HepG2 (cell line): ENCODE data around the gene PDE4D. TPM values are rescaled to one million over a fixed set of nuclear protein-coding genes. Genes with fewer than 3 reads are reported as not detected.
"Not testable (repeated sequence)": the region's sequence is repeated elsewhere in the genome, so short reads cannot be mapped to it uniquely, and the experiment has no call there.

ENCODE experiments used
- ATAC-seq: fragments of 200-7000 bp; cut with Tn5 transposase; 3 replicates; pipeline ENCODE4 v1.9.1; 2020; ENCODE audit warnings: mild to moderate bottlenecking, moderate library complexity
- BruUV-seq: library from RNA; stranded (reverse); fragments of 400-500 nt; replicated peaks from 2 replicates; lab custom pipeline; 2021; lab: Mats Ljungman, UMichigan
- CTCF ChIA-PET: fragments of 300-600 bp; formaldehyde crosslinking; extraction: SDS; loops from one replicate; lab custom pipeline; 2021; ENCODE audit warnings: low total read pairs, inconsistent platforms, low intra/inter-chr PET ratio; lab: Yijun Ruan, JAX
- POLR2A ChIA-PET: fragments of 350-600 bp; sonication (Branson Sonifier 250); formaldehyde crosslinking; loops from one replicate; lab custom pipeline; 2020; ENCODE audit warnings: antibody characterized with exemption, inconsistent platforms; lab: Yijun Ruan, JAX
- DNase-seq: peaks from one replicate; pipeline ENCODE4 v3.0.0-alpha.2; 2015; ENCODE audit warnings: low spot score
- FAIRE-seq: peaks from 3 replicates; lab custom pipeline; 2011; peaks lifted over from hg19 to GRCh38; lab: Jason Lieb, UNC
- H2AFZ ChIP-seq: one replicate; pipeline ENCODE4 v1.6.1; 2011; ENCODE audit warnings: low read length, inconsistent platforms
- H3K27ac ChIP-seq: fragments of 300-600 bp; 3 replicates; pipeline ENCODE4 v1.8.0; 2011; ENCODE audit warnings: mixed run types, mild to moderate bottlenecking, mixed read lengths, low read length, inconsistent platforms; ENCODE audit not compliant: insufficient read depth; ENCODE audit errors: extremely low read length
- H3K27me3 ChIP-seq, 2 experiments: fragments of 200-600 bp in 1 of 2; 2 replicates in 1 of 2; 3 replicates in 1 of 2; pipeline versions ENCODE4 v1.6.0 to v1.8.0; 2011; ENCODE audit warnings: low read length in 2 of 2, mild to moderate bottlenecking in 2 of 2, moderate library complexity in 2 of 2, inconsistent platforms in 1 of 2; ENCODE audit not compliant: insufficient read depth in 2 of 2, control insufficient read depth in 1 of 2
- H3K36me3 ChIP-seq, 2 experiments: fragments of 200-600 bp in 1 of 2; replicated peaks in 1 of 2; 2 replicates in 1 of 2; 3 replicates in 1 of 2; pipeline versions ENCODE4 v1.5.1 to v1.8.0; 2011; ENCODE audit warnings: low read length in 2 of 2, inconsistent platforms in 1 of 2; ENCODE audit not compliant: insufficient read depth in 2 of 2, control insufficient read depth in 1 of 2
- H3K4me1 ChIP-seq: 2 replicates; pipeline ENCODE4 v1.5.1; 2012; ENCODE audit warnings: low read length, inconsistent platforms; ENCODE audit not compliant: insufficient read depth
- H3K4me2 ChIP-seq: 2 replicates; pipeline ENCODE4 v1.6.0; 2011; ENCODE audit warnings: low read depth, low read length, inconsistent platforms
- H3K4me3 ChIP-seq, 3 experiments: fragments of 200-600 bp in 1 of 3; sonication (generic), shearing (Covaris generic) in 1 of 3; replicated peaks in 1 of 3; 2 replicates each; pipeline ENCODE4 v1.5.1; 2011 to 2016; ENCODE audit warnings: low read length in 3 of 3, inconsistent platforms in 2 of 3, low read depth in 2 of 3, mild to moderate bottlenecking in 2 of 3, control low read depth in 1 of 3, mixed read lengths in 1 of 3; ENCODE audit not compliant: insufficient read depth in 1 of 3
- H3K79me2 ChIP-seq: one replicate; pipeline ENCODE4 v1.6.1; 2011; ENCODE audit warnings: low read length, inconsistent platforms; ENCODE audit not compliant: insufficient read depth
- H3K9ac ChIP-seq: 2 replicates; pipeline ENCODE4 v1.6.0; 2011; ENCODE audit warnings: mild to moderate bottlenecking, low read depth, low read length, inconsistent platforms; ENCODE audit not compliant: insufficient read depth
- H3K9me3 ChIP-seq: 2 replicates; pipeline ENCODE4 v1.5.1; 2012; ENCODE audit warnings: mild to moderate bottlenecking, low read length
- H4K20me1 ChIP-seq: 2 replicates; pipeline ENCODE4 v1.6.0; 2011; ENCODE audit warnings: inconsistent platforms, mild to moderate bottlenecking, low read length, moderate library complexity; ENCODE audit not compliant: insufficient read depth
- HNF4A ChIP-seq: sonication (generic); formaldehyde crosslinking; IDR thresholded peaks from 2 replicates; pipeline ENCODE4 v1.4.0; 2020; ENCODE audit warnings: missing genetic modification reagents
- PITX1 ChIP-seq: sonication (generic); formaldehyde crosslinking; IDR thresholded peaks from 2 replicates; pipeline ENCODE4 v1.5.1; 2020; ENCODE audit warnings: mild to moderate bottlenecking, missing genetic modification reagents
- SALL1 ChIP-seq: sonication (generic); formaldehyde crosslinking; IDR thresholded peaks from 2 replicates; pipeline ENCODE4 v1.8.0; 2022; ENCODE audit warnings: mild to moderate bottlenecking, missing genetic modification reagents
- TCF7 ChIP-seq: sonication (generic); IDR thresholded peaks from 2 replicates; pipeline ENCODE4 v1.6.1; 2016; ENCODE audit warnings: antibody characterized with exemption, low read depth
- ZFP36L1 ChIP-seq: sonication (generic); formaldehyde crosslinking; IDR thresholded peaks from 2 replicates; pipeline ENCODE4 v1.8.0; 2022; ENCODE audit warnings: mild to moderate bottlenecking, missing genetic modification reagents, moderate library complexity
- ZNF10 ChIP-seq: sonication (generic); formaldehyde crosslinking; IDR thresholded peaks from 2 replicates; pipeline ENCODE4 v1.4.0; 2020; ENCODE audit warnings: mild to moderate bottlenecking, low read depth, missing genetic modification reagents, borderline replicate concordance
- ZNF34 ChIP-seq: sonication (generic); formaldehyde crosslinking; IDR thresholded peaks from 2 replicates; pipeline ENCODE4 v1.4.0; 2020; ENCODE audit warnings: mild to moderate bottlenecking, missing genetic modification reagents, borderline replicate concordance
- ZNF441 ChIP-seq: sonication (generic); formaldehyde crosslinking; IDR thresholded peaks from 2 replicates; pipeline ENCODE4 v1.7.0; 2021; ENCODE audit warnings: missing genetic modification reagents, borderline replicate concordance
- ZSCAN12 ChIP-seq: sonication (generic); formaldehyde crosslinking; IDR thresholded peaks from 2 replicates; pipeline ENCODE4 v1.9.0; 2021; ENCODE audit warnings: mild to moderate bottlenecking, missing genetic modification reagents
- WGBS: methylation state at CpG from one replicate; pipeline ENCODE4 v1.1.6; 2017; ENCODE audit warnings: low lambda C conversion rate; 5-methylcytosine and 5-hydroxymethylcytosine counted together
- in situ Hi-C: cut with HindIII; loops from 2 replicates; pipeline ENCODE4 v1.10.0; 2017; ENCODE audit warnings: low pct_unique_long_range_greater_than_20kb; ENCODE audit not compliant: extremely low pct_ligation_motif_present
- intact Hi-C: fragments of 100-400 bp; cut with micrococcal nuclease; formaldehyde crosslinking; loops from one replicate; pipeline ENCODE4 v1.10.0; 2022; ENCODE audit not compliant: unreplicated experiment
- polyA plus RNA-seq, 8 experiments: library from polyadenylated mRNA; depleted of rRNA in 3 of 8; stranded (reverse) in 7 of 8; unstranded in 1 of 8; fragments of >200 nt; fragmentation: Illumina TruSeq in 4 of 8; extraction: Trizol in 4 of 8; gene quantifications; 2 replicates each; pipeline versions ENCODE4 v1.2.1 to v1.2.3, GENCODE V29; 2011 to 2016; ENCODE audit warnings: low read depth in 4 of 8, missing spikeins in 1 of 8, mixed read lengths in 1 of 8; ENCODE audit not compliant: insufficient read depth in 1 of 8
- total RNA-seq, 5 experiments: library from RNA; depleted of rRNA; stranded (reverse); fragments of >200 nt; fragmentation: Illumina TruSeq; extraction: Trizol; gene quantifications; 2 replicates each; pipeline ENCODE4 v1.2.3, GENCODE V29; 2016; ENCODE audit warnings: low read depth in 1 of 5
- TF ChIP-seq, protein P1 (sequence below): sonication (generic); formaldehyde crosslinking; IDR thresholded peaks from 2 replicates; pipeline ENCODE4 v1.8.0; 2022; ENCODE audit warnings: missing genetic modification reagents, low read depth, mild to moderate bottlenecking, borderline replicate concordance

PDE4D gene
- total and polyA plus RNA-seq, 2 of the 13 experiments (the other 11 are each of a cell fraction or from before 2014, with no cell fraction given), result 7.0 to 12.2 TPM

DNA sequence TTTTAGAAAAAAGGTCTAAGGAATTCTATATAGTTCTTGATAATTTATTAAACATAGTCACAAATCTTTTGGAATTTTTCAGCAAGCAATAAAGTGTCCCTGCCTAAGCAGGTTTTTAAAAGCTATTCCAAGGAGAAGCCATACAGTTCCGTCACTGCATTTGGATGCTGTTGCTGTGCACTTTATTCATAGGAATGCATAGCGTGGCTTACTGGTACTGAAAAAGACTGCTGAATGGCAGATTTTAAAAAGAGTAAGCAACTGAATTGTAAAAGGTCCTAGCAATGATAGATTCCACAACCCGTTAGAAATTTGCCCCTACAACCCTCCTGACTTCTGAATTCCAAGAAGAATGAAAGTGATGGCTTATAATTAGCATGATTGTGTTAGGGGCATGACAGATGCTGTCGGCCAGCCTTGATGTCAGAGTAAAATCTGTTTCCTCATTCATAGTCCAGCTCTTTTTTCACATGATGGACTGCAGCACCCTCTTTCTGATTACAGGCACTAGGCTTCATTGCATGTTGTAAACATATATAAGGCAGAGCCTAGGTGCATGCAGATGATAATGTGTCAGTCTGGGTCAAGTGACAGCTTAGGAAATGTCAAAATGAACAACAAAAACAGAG is 227.0 kb downstream of the PDE4D start:
- intact Hi-C loops (no loop called here), in situ Hi-C loops (loop anchor here (25.0 kb wide), 2 partner anchors 154 to 279 kb away; no protein-coding TSS in a partner anchor)
- no peak overlapping the region for H3K9ac ChIP-seq
- H3K36me3 ChIP-seq, result no peaks in the 10 kb centered on the region
- 73% methylated on average over 4 of the region's 4 CpGs for WGBS
- H4K20me1 ChIP-seq, result no peaks in the 10 kb centered on the region
- peaks cover 23% of the 10 kb centered on the region for H3K4me1 ChIP-seq
- POLR2A ChIA-PET, result no interaction called here
- no peak overlapping the region for H3K4me2 ChIP-seq
- DNase-seq (no peak), FAIRE-seq (no peak), ATAC-seq (no peak)
- TF ChIP-seq, protein P1, sequence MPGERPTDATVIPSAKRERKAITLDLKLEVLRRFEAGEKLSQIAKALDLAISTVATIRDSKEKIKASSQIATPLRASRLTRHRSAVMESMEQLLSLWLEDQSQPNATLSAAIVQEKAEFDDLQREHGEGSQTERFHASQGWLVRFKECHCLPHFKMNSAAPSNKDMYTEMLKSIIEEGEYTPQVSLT (CRISPR knock-in tag), result no peak
- TF ChIP-seq ZNF441 (CRISPR knock-in tag) (no peak), ZSCAN12 (CRISPR knock-in tag) (no peak), HNF4A (CRISPR knock-in tag) (no peak), PITX1 (CRISPR knock-in tag) (no peak), ZNF10 (CRISPR knock-in tag) (no peak), SALL1 (CRISPR knock-in tag) (no peak), ZNF34 (CRISPR knock-in tag) (no peak), TCF7 (no peak), ZFP36L1 (CRISPR knock-in tag) (no peak)
- H3K27ac ChIP-seq, result no peak overlapping the region
- H3K27me3 ChIP-seq, result no peaks in the 10 kb centered on the region
- CTCF ChIA-PET, result no interaction called here
- H3K4me3 ChIP-seq, result no peak overlapping the region
- H3K9me3 ChIP-seq, result no peaks in the 10 kb centered on the region
- no peak overlapping the region for H2AFZ ChIP-seq
- H3K79me2 ChIP-seq, result no peaks in the 10 kb centered on the region
- no TSS peak for BruUV-seq

DNA sequence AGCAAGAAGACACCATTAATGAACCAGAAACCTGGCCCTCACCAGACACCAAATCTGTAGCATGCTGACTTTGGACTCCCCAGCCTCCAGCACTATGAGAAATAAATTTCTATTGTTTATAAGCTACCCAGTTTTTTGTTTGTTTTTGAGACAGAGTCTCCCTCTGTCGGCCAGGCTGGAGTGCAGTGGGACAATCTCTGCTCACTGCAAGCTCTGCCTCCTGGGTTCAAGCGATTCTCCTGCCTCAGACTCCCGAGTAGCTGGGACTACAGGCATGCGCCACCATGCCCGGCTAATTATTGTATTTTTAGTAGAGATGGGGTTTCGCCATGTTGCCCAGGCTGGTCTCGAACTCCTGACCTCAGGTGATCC is 227.7 kb downstream of the PDE4D start:
- POLR2A ChIA-PET, ATAC-seq, H2AFZ ChIP-seq, H3K79me2 ChIP-seq, H3K27me3 ChIP-seq, H3K9ac ChIP-seq, BruUV-seq, intact Hi-C loops, H3K27ac ChIP-seq, H3K4me2 ChIP-seq, DNase-seq, H4K20me1 ChIP-seq, CTCF ChIA-PET, H3K4me3 ChIP-seq, H3K9me3 ChIP-seq, FAIRE-seq, H3K36me3 ChIP-seq: not testable (repeated sequence)
- in situ Hi-C loops, result loop anchor here (25.0 kb wide), 2 partner anchors 154 to 279 kb away; no protein-coding TSS in a partner anchor
- H3K4me1 ChIP-seq, result peaks cover 28% of the 10 kb centered on the region
- WGBS, result no CpG with 5 or more reads among the region's 7 CpGs
